H54 (cell line): ENCODE measurements around the gene IGSF9.

ENCODE experiments used
- DNase-seq: peaks from one replicate; pipeline ENCODE4 v3.0.0; 2011; ENCODE audit warnings: low spot score, mixed read lengths; ENCODE audit not compliant: insufficient read length
- FAIRE-seq: peaks from 3 replicates; lab custom pipeline; 2011; peaks lifted over from hg19 to GRCh38; lab: Jason Lieb, UNC
- POLR2A ChIP-seq: IDR thresholded peaks from 2 replicates; pipeline ENCODE4 v1.6.1; 2011; ENCODE audit warnings: low read depth, mild to moderate bottlenecking, low read length

Gene IGSF9

GRCh38 chr1:159884296-159884695, 61.1 kb downstream of the IGSF9 start:
- DNase-seq (no peak), FAIRE-seq (no peak)
- TF ChIP-seq POLR2A: no peak

GRCh38 chr1:159883134-159883533, 62.3 kb downstream of the IGSF9 start:
- no peak for DNase-seq
- TF ChIP-seq POLR2A: no peak
- no peak for FAIRE-seq

- no peak for TF ChIP-seq POLR2A
- FAIRE-seq: no peak
- DNase-seq: no peak
Measured at GRCh38 chr1:159882527-159882862, 62.9 kb downstream of the IGSF9 start.

- no peak for TF ChIP-seq POLR2A
- peak; percentile 90 for DNase-seq
- FAIRE-seq: peak; percentile 92
Measured at GRCh38 chr1:159881622-159882526, 63.5 kb downstream of the IGSF9 start.

GRCh38 chr1:159880430-159880829, 65.0 kb downstream of the IGSF9 start:
- FAIRE-seq (no peak), DNase-seq (no peak)
- TF ChIP-seq POLR2A: no peak

- FAIRE-seq: no peak
Measured at GRCh38 chr1:159879977-159880376, 65.4 kb downstream of the IGSF9 start.

GRCh38 chr1:159879136-159879535, 66.3 kb downstream of the IGSF9 start:
- no peak for TF ChIP-seq POLR2A
- DNase-seq (no peak), FAIRE-seq (no peak)

More at GRCh38 chr1:159879977-159880376, 65.4 kb downstream of the IGSF9 start:
- no peak for TF ChIP-seq POLR2A
- DNase-seq: peak; percentile 54

GRCh38 chr1:159877695-159878444, 67.5 kb downstream of the IGSF9 start:
- FAIRE-seq (no peak), DNase-seq (no peak)
- TF ChIP-seq POLR2A: no peak
